ENCODE measurements around the gene NCK2. TPM values are rescaled to one million over a fixed set of nuclear protein-coding genes. Genes with fewer than 3 reads are reported as not detected.

NCK2 gene
- polyA plus RNA-seq, 1 of the 3 experiments (the other 2 are of a cell fraction) = 42.8 TPM

DNA sequence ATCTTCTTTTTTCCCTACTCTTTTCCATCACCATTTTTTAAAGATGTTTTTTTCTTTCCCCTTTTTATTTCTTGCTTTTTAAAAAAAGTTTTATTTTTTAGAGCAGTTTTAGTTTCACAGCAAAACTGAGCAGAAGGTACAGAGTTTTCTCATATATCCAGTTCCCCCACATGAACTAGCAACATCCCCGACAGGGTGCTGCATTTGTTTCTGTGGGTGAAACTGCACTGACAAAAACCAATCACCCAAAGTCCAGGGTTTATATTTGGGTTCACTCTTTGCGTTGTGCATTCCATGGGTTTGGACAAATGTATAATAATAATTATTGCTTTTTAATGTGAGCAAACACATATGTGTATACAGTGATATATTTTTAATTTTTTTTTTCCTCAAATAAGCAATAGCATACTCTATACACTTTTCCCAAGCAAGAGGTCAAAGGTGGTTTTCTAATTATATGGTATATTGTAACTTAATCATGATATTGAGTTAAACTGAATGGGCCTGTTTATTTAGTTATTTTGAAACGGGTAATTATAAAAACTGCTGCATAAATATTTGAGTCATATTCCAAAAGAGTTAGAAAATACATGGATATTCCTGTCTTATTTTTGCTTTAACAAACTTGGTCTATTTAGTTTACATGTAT, 50.3 kb downstream of the NCK2 start:
- H3K9me2 ChIP-seq = no peaks in the 10 kb centered on the region
- CTCF ChIA-PET = no interaction called here
- no peak overlapping the region for H3K4me3 ChIP-seq (ENCODE audit: low read depth in 2 of 2, low read length in 1 of 2)
- H3K4me1 ChIP-seq (ENCODE audit: control insufficient read depth in 1 of 2, insufficient read depth in 2 of 2, low read depth in 1 of 2, low read length in 1 of 2) = peaks cover 34 to 36% of the 10 kb centered on the region in 2 experiments
- peak overlapping the region in 1 of 2 experiments; percentile 83; a peak in 2 of 4 replicates for H3K27ac ChIP-seq (ENCODE audit: low read depth in 2 of 2, low read length in 1 of 2)
- no peak overlapping the region for H2AFZ ChIP-seq (ENCODE audit: low read depth)
- no peaks in the 10 kb centered on the region for H3F3A ChIP-seq (replicated peaks; ENCODE audit: insufficient read depth)
- TF ChIP-seq, protein P1, sequence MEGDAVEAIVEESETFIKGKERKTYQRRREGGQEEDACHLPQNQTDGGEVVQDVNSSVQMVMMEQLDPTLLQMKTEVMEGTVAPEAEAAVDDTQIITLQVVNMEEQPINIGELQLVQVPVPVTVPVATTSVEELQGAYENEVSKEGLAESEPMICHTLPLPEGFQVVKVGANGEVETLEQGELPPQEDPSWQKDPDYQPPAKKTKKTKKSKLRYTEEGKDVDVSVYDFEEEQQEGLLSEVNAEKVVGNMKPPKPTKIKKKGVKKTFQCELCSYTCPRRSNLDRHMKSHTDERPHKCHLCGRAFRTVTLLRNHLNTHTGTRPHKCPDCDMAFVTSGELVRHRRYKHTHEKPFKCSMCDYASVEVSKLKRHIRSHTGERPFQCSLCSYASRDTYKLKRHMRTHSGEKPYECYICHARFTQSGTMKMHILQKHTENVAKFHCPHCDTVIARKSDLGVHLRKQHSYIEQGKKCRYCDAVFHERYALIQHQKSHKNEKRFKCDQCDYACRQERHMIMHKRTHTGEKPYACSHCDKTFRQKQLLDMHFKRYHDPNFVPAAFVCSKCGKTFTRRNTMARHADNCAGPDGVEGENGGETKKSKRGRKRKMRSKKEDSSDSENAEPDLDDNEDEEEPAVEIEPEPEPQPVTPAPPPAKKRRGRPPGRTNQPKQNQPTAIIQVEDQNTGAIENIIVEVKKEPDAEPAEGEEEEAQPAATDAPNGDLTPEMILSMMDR (IDR thresholded peaks at IDR 0.05) = no peak
- TF ChIP-seq RFX5 (IDR thresholded peaks at IDR 0.05; ENCODE audit: low read length) (no peak), GABPA (IDR thresholded peaks at IDR 0.05; ENCODE audit: low read depth) (no peak), MXI1 (IDR thresholded peaks at IDR 0.05; ENCODE audit: low read depth, low read length) (no peak), RXRA (IDR thresholded peaks at IDR 0.05; ENCODE audit: borderline replicate concordance, low read depth) (no peak), GATA2 (CRISPR knock-in tag; IDR thresholded peaks at IDR 0.05) (no peak)
- TF ChIP-seq, protein P2, sequence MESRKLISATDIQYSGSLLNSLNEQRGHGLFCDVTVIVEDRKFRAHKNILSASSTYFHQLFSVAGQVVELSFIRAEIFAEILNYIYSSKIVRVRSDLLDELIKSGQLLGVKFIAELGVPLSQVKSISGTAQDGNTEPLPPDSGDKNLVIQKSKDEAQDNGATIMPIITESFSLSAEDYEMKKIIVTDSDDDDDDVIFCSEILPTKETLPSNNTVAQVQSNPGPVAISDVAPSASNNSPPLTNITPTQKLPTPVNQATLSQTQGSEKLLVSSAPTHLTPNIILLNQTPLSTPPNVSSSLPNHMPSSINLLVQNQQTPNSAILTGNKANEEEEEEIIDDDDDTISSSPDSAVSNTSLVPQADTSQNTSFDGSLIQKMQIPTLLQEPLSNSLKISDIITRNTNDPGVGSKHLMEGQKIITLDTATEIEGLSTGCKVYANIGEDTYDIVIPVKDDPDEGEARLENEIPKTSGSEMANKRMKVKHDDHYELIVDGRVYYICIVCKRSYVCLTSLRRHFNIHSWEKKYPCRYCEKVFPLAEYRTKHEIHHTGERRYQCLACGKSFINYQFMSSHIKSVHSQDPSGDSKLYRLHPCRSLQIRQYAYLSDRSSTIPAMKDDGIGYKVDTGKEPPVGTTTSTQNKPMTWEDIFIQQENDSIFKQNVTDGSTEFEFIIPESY (IDR thresholded peaks at IDR 0.05; ENCODE audit: borderline replicate concordance, low read depth) = no peak
- peaks cover 60% of the 10 kb centered on the region for H4K20me1 ChIP-seq (ENCODE audit: insufficient read depth)
- WGBS (ENCODE audit: low lambda C conversion rate) = 74% methylated on average over 3 of the region's 3 CpGs
- no peak overlapping the region for H3K9ac ChIP-seq
- POLR2A ChIA-PET = no interaction called here
- no peak for DNase-seq
- no peak overlapping the region; the same call in 1 of the 2 replicates for H3K4me2 ChIP-seq
- H3K9me3 ChIP-seq = no peaks in the 10 kb centered on the region
- peaks cover 94% of the 10 kb centered on the region for H3K79me2 ChIP-seq (ENCODE audit: insufficient read depth)
- H3K36me3 ChIP-seq (replicated peaks in 1 of 2; ENCODE audit: control insufficient read depth in 1 of 2, insufficient read depth in 2 of 2, low read length in 1 of 2) = no peaks in the 10 kb centered on the region
- no peaks in the 10 kb centered on the region for H3K27me3 ChIP-seq (ENCODE audit: insufficient read depth)

DNA sequence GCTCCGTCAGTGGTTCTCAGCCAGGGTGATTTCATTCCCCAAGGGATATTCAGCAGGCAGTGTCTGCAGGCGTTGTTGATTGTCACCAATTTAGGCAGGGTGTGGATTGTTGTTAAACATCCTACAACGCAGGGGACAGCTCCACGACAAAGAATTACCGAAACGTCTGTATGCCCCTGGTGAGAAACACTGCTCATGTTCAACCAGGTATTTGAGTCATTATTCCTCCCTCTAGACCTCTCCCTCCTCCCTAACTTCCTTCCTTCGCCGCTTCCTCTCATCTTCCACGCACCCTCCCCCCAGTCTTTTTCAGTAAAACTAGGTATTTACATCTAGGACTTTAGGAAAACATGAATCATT, 50.8 kb downstream of the NCK2 start:
- H3K9ac ChIP-seq = no peak overlapping the region
- H3K9me3 ChIP-seq = no peaks in the 10 kb centered on the region
- no peaks in the 10 kb centered on the region for H3K9me2 ChIP-seq
- no peaks in the 10 kb centered on the region for H3K36me3 ChIP-seq (replicated peaks in 1 of 2; ENCODE audit: control insufficient read depth in 1 of 2, insufficient read depth in 2 of 2, low read length in 1 of 2)
- POLR2A ChIA-PET = no interaction called here
- no peaks in the 10 kb centered on the region for H3K27me3 ChIP-seq (ENCODE audit: insufficient read depth)
- H3K79me2 ChIP-seq (ENCODE audit: insufficient read depth) = peaks cover 97% of the 10 kb centered on the region
- peak overlapping the region; percentile 19; the same call in 1 of the 2 replicates for H3K4me2 ChIP-seq
- peak overlapping the region in 1 of 2 experiments; percentile 83; a peak in 2 of 4 replicates for H3K27ac ChIP-seq (ENCODE audit: low read depth in 2 of 2, low read length in 1 of 2)
- peaks cover 31% of the 10 kb centered on the region in 2 experiments for H3K4me1 ChIP-seq (ENCODE audit: control insufficient read depth in 1 of 2, insufficient read depth in 2 of 2, low read depth in 1 of 2, low read length in 1 of 2)
- 75% methylated on average over 9 of the region's 9 CpGs for WGBS (ENCODE audit: low lambda C conversion rate)
- TF ChIP-seq CHD2 (IDR thresholded peaks at IDR 0.05; ENCODE audit: low read length, partially characterized antibody) = no peak
- TF ChIP-seq, protein P3, sequence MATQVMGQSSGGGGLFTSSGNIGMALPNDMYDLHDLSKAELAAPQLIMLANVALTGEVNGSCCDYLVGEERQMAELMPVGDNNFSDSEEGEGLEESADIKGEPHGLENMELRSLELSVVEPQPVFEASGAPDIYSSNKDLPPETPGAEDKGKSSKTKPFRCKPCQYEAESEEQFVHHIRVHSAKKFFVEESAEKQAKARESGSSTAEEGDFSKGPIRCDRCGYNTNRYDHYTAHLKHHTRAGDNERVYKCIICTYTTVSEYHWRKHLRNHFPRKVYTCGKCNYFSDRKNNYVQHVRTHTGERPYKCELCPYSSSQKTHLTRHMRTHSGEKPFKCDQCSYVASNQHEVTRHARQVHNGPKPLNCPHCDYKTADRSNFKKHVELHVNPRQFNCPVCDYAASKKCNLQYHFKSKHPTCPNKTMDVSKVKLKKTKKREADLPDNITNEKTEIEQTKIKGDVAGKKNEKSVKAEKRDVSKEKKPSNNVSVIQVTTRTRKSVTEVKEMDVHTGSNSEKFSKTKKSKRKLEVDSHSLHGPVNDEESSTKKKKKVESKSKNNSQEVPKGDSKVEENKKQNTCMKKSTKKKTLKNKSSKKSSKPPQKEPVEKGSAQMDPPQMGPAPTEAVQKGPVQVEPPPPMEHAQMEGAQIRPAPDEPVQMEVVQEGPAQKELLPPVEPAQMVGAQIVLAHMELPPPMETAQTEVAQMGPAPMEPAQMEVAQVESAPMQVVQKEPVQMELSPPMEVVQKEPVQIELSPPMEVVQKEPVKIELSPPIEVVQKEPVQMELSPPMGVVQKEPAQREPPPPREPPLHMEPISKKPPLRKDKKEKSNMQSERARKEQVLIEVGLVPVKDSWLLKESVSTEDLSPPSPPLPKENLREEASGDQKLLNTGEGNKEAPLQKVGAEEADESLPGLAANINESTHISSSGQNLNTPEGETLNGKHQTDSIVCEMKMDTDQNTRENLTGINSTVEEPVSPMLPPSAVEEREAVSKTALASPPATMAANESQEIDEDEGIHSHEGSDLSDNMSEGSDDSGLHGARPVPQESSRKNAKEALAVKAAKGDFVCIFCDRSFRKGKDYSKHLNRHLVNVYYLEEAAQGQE (IDR thresholded peaks at IDR 0.05; ENCODE audit: low read depth, low read length) = no peak
- TF ChIP-seq, protein P4, sequence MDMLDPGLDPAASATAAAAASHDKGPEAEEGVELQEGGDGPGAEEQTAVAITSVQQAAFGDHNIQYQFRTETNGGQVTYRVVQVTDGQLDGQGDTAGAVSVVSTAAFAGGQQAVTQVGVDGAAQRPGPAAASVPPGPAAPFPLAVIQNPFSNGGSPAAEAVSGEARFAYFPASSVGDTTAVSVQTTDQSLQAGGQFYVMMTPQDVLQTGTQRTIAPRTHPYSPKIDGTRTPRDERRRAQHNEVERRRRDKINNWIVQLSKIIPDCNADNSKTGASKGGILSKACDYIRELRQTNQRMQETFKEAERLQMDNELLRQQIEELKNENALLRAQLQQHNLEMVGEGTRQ (IDR thresholded peaks at IDR 0.05; ENCODE audit: borderline replicate concordance, low read depth, low read length) = no peak
- TF ChIP-seq, protein P5, sequence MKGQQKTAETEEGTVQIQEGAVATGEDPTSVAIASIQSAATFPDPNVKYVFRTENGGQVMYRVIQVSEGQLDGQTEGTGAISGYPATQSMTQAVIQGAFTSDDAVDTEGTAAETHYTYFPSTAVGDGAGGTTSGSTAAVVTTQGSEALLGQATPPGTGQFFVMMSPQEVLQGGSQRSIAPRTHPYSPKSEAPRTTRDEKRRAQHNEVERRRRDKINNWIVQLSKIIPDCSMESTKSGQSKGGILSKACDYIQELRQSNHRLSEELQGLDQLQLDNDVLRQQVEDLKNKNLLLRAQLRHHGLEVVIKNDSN (IDR thresholded peaks at IDR 0.05; ENCODE audit: borderline replicate concordance, low read depth) = no peak
- TF ChIP-seq TAF1 (IDR thresholded peaks at IDR 0.05; ENCODE audit: borderline replicate concordance, low read depth, low read length) = no peak
- DNase-seq = no peak
- no peak overlapping the region for H3K4me3 ChIP-seq (ENCODE audit: low read depth in 2 of 2, low read length in 1 of 2)
- H4K20me1 ChIP-seq (ENCODE audit: insufficient read depth) = peaks cover 58% of the 10 kb centered on the region
- CTCF ChIA-PET = no interaction called here
- no peak overlapping the region for H2AFZ ChIP-seq (ENCODE audit: low read depth)
- H3F3A ChIP-seq (replicated peaks; ENCODE audit: insufficient read depth) = no peaks in the 10 kb centered on the region

All from SK-N-SH (cell line).